Right lobe of liver (tissue), 6 donors: ENCODE results near the gene CDH4. TPM values are rescaled to one million over a fixed set of nuclear protein-coding genes. Genes with fewer than 3 reads are reported as not detected.

ENCODE experiments used
- ATAC-seq, 4 donors: fragments of 200-7000 bp; cut with Tn5 transposase; one replicate each; pipeline ENCODE4 v1.9.1; 2020; ENCODE audit warnings: mild to moderate bottlenecking in 4 of 4, moderate library complexity in 4 of 4
- DNase-seq, 3 donors: peaks; one replicate each; pipeline ENCODE4 v3.0.0-alpha.2; 2020
- H3K27ac ChIP-seq, 3 donors: fragments of 200-600 bp; one replicate each; pipeline ENCODE4 v1.8.0; 2022
- H3K27me3 ChIP-seq, 2 donors: fragments of 200-600 bp; one replicate each; pipeline ENCODE4 v1.8.0; 2022
- H3K36me3 ChIP-seq, 4 donors: fragments of 200-600 bp; sonication (generic) in 1 of 4; one replicate each; pipeline versions ENCODE4 v1.5.1 to v1.8.0; 2017 to 2022; ENCODE audit warnings: control low read depth in 1 of 4
- H3K4me1 ChIP-seq, 4 donors: fragments of 200-600 bp; sonication (generic) in 1 of 4; one replicate each; pipeline versions ENCODE4 v1.5.1 to v1.8.0; 2017 to 2022; ENCODE audit warnings: control low read depth in 1 of 4
- H3K4me3 ChIP-seq, 3 donors: fragments of 200-600 bp; one replicate each; pipeline ENCODE4 v1.8.0; 2022
- H3K9me3 ChIP-seq, 4 donors: fragments of 200-600 bp; sonication (generic) in 1 of 4; one replicate each; pipeline versions ENCODE4 v1.5.1 to v1.8.0; 2017 to 2022; ENCODE audit warnings: control low read depth in 1 of 4
- POLR2A ChIP-seq: fragments of 450-650 bp; IDR thresholded peaks from one replicate; pipeline ENCODE4 v1.6.1; 2017; ENCODE audit warnings: antibody characterized with exemption, mild to moderate bottlenecking
- WGBS: methylation state at CpG from one replicate; pipeline ENCODE4 v1.1.6; 2018; ENCODE audit warnings: low coverage, low lambda C conversion rate; ENCODE audit not compliant: insufficient coverage; ENCODE audit errors: missing lambda C conversion rate; 5-methylcytosine and 5-hydroxymethylcytosine counted together
- intact Hi-C, 2 donors: fragments of 100-400 bp; cut with DNase I; formaldehyde crosslinking; loops; one replicate each; pipeline versions ENCODE4 v1.11.2 to v1.14.1; 2022
- total RNA-seq, 6 experiments: library from RNA; depleted of rRNA in 2 of 6; stranded (reverse); fragments of >200 nt in 2 of 6; fragmentation: NEBNext Ultra II Directional in 3 of 6; extraction: Animal tissue kit (Norgen Biotek cat#: 25700) in 3 of 6; gene quantifications; one replicate each; pipeline versions ENCODE4 v1.1.0 to v1.2.4, GENCODE V29; 2016 to 2023
- TF ChIP-seq, protein P1 (sequence below), 4 donors: fragments of 200-600 bp in 3 of 4; fragments of 450-650 bp in 1 of 4; IDR thresholded peaks; one replicate each; pipeline versions ENCODE4 v1.5.1 to v1.8.0; 2016 to 2022; ENCODE audit warnings: antibody characterized with exemption in 4 of 4, mild to moderate bottlenecking in 2 of 4
- donor health status: DM: no; HTN: yes; CAD: no.
- donor health status: DM: no; HTN: no; CAD: no.
- donor health status: DM: no; HTN: no; CAD: no.
- donor health status: DM: no; HTN: yes; CAD: no.
- donor health status: DM: no; HTN: yes; CAD: no.

Gene CDH4
- total RNA-seq, 6 experiments from 2014 or later: 0.02 to 0.14 (median 0.09) TPM; not detected in 3

GRCh38 chr20:61608275-61609085 is 356.4 kb downstream of the CDH4 start:
- Histone ChIP-seq H3K4me1 (no peaks in the 10 kb centered on the region), H3K27me3 (no peaks in the 10 kb centered on the region), H3K36me3 (no peaks in the 10 kb centered on the region), H3K9me3 (no peaks in the 10 kb centered on the region), H3K4me3 (no peak overlapping the region), H3K27ac (no peak overlapping the region)
- TF ChIP-seq, protein P1, sequence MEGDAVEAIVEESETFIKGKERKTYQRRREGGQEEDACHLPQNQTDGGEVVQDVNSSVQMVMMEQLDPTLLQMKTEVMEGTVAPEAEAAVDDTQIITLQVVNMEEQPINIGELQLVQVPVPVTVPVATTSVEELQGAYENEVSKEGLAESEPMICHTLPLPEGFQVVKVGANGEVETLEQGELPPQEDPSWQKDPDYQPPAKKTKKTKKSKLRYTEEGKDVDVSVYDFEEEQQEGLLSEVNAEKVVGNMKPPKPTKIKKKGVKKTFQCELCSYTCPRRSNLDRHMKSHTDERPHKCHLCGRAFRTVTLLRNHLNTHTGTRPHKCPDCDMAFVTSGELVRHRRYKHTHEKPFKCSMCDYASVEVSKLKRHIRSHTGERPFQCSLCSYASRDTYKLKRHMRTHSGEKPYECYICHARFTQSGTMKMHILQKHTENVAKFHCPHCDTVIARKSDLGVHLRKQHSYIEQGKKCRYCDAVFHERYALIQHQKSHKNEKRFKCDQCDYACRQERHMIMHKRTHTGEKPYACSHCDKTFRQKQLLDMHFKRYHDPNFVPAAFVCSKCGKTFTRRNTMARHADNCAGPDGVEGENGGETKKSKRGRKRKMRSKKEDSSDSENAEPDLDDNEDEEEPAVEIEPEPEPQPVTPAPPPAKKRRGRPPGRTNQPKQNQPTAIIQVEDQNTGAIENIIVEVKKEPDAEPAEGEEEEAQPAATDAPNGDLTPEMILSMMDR (IDR thresholded peaks at IDR 0.05): no peak
- TF ChIP-seq POLR2A: no peak
- no peak for ATAC-seq
- peak in 1 of 3 donors; percentile 43 for DNase-seq
- 53% methylated on average over 5 of the region's 21 CpGs for WGBS
- intact Hi-C loops: no loop called here

DNA sequence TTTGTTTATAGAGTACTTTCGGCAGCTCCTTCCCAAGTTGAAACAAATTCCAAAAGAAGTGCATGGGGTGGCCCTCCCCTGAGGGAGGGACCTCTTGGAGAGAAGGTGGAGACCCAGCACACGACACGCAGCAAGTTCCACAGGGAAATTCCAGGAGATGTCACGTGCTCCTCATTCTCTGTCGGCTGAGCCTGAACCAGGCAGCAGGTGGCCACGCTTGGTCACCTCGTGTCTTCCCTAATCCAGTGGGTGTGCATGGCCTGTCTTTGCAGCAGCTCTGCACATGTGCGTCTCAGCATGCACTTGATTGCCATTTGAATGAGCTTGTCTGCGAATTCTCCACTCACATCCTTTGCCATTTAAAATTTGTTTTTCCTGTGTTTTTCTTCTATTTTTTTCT is 357.4 kb downstream of the CDH4 start:
- no peaks in the 10 kb centered on the region for H3K4me1 ChIP-seq
- H3K9me3 ChIP-seq: no peaks in the 10 kb centered on the region
- intact Hi-C loops: no loop called here
- TF ChIP-seq POLR2A: no peak
- TF ChIP-seq, protein P1 (IDR thresholded peaks at IDR 0.05): no peak
- no peaks in the 10 kb centered on the region for H3K36me3 ChIP-seq
- DNase-seq (peak in 1 of 3 donors; percentile 32), ATAC-seq (no peak)
- no peak overlapping the region for H3K27ac ChIP-seq
- no peaks in the 10 kb centered on the region for H3K27me3 ChIP-seq
- 56% methylated on average over 6 of the region's 9 CpGs for WGBS
- no peak overlapping the region for H3K4me3 ChIP-seq

DNA sequence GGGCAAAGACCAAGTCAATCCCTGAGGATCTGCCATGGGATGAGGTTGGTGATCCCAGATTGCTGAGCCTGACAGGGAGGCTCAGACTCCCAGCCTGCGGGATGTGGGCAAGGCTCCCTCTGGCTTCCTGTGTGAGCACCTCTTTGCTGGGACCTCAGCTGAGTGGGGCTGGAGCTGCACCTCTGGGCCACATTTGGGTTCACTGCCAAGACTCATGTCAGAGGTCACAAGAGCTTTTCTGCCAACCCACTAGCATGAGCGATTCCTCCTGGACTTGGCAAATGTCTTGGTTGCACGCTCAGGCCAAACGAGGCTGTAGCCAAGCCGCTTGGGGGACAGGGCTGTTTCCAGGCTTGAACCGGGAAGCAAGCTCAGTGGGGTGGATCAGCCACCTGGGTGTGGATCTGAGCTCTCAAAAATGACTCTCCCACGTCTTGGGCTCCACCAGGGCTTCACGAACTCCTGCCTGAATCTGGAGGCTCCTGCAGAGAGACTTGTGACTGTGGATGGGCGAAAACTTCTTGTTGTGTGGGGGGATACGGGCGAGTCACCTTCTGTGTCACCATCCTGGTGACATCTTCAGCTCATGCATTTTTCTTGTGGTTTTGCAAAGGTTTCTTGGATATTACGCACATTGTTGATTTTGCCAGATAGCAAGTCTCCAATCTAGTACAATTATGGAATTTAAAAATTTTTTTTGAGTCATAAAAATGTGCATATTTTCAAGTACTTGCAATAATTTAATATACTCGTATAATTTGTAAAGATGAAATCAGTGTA is 359.5 kb downstream of the CDH4 start:
- ATAC-seq (no peak), DNase-seq (peak in 1 of 3 donors; percentile 34)
- no peaks in the 10 kb centered on the region for H3K9me3 ChIP-seq
- intact Hi-C loops: no loop called here
- no peak overlapping the region for H3K4me3 ChIP-seq
- H3K27ac ChIP-seq: no peak overlapping the region
- no peaks in the 10 kb centered on the region for H3K36me3 ChIP-seq
- TF ChIP-seq, protein P1 (IDR thresholded peaks at IDR 0.05): no peak
- no peak for TF ChIP-seq POLR2A
- WGBS: 33% methylated on average over 5 of the region's 13 CpGs
- H3K27me3 ChIP-seq: no peaks in the 10 kb centered on the region
- no peaks in the 10 kb centered on the region for H3K4me1 ChIP-seq

- Histone ChIP-seq H3K4me3 (no peak overlapping the region), H3K9me3 (no peaks in the 10 kb centered on the region), H3K27me3 (no peaks in the 10 kb centered on the region), H3K27ac (no peak overlapping the region), H3K4me1 (no peaks in the 10 kb centered on the region), H3K36me3 (no peaks in the 10 kb centered on the region)
- intact Hi-C loops: no loop called here
- ATAC-seq (no peak), DNase-seq (peak in 1 of 3 donors; percentile 21)
- TF ChIP-seq, protein P1 (IDR thresholded peaks at IDR 0.05): no peak
- TF ChIP-seq POLR2A: no peak
- WGBS: 33% methylated on average over 12 of the region's 13 CpGs
Measured at GRCh38 chr20:61613917-61614705, 362.1 kb downstream of the CDH4 start.
